ENCODE results near the gene GPR85. TPM values are rescaled to one million over a fixed set of nuclear protein-coding genes. Genes with fewer than 3 reads are reported as not detected.
A peak's percentile ranks its signal among the peaks of the same experiment; 100 is the strongest.
"Not testable (repeated sequence)": the region's sequence is repeated elsewhere in the genome, so short reads cannot be mapped to it uniquely, and the experiment has no call there.

The GPR85 gene
- total RNA-seq (2014; rRNA removed; shearing (Covaris generic)): 0.09 TPM in 1 of 2 replicates, not detected in the other
- polyA plus RNA-seq (2014; cell fraction: nucleus; rRNA removed): not detected in 2 replicates

GRCh38 chr7:113086431-113086888 lies at the start of gene GPR85:
Gene GPR85, minus strand, starts transcription at chr7:113086827. Its CDS starts 2,106 bp downstream, at chr7:113084721.
- DNase-seq (ENCODE audit: extremely low read depth, low read depth): no peak

- DNase-seq (ENCODE audit: extremely low read depth, low read depth): no peak
These were observed 47.4 kb upstream of the GPR85 start for GRCh38 chr7:113134025-113134424.

- DNase-seq (ENCODE audit: extremely low read depth, low read depth): no peak
These were observed 44.7 kb upstream of the GPR85 start for GRCh38 chr7:113131367-113131766.

- no peak for DNase-seq (ENCODE audit: extremely low read depth, low read depth)
These were observed 41.4 kb upstream of the GPR85 start for GRCh38 chr7:113128031-113128430.

- no peak for DNase-seq (ENCODE audit: extremely low read depth, low read depth)
These were observed 39.1 kb upstream of the GPR85 start for GRCh38 chr7:113125728-113126127.

GRCh38 chr7:113122744-113123143 lies 36.1 kb upstream of the GPR85 start:
- no peak for DNase-seq (ENCODE audit: extremely low read depth, low read depth)

GRCh38 chr7:113120647-113121046 lies 34.0 kb upstream of the GPR85 start:
- no peak for DNase-seq (ENCODE audit: extremely low read depth, low read depth)

GRCh38 chr7:113119429-113119828 lies 32.8 kb upstream of the GPR85 start:
- DNase-seq (ENCODE audit: extremely low read depth, low read depth): no peak

- peak; percentile 86 for DNase-seq (ENCODE audit: extremely low read depth, low read depth)
These were observed 31.7 kb upstream of the GPR85 start, which contains the start of gene SMIM30 for GRCh38 chr7:113118074-113118959. Gene SMIM30, minus strand, starts transcription at chr7:113118554. Its CDS starts 976 bp downstream, at chr7:113117578.

GRCh38 chr7:113117374-113117774 lies 30.7 kb upstream of the GPR85 start:
- not testable (repeated sequence) for DNase-seq (ENCODE audit: extremely low read depth, low read depth)

GRCh38 chr7:113113912-113114311 lies 27.3 kb upstream of the GPR85 start:
- DNase-seq (ENCODE audit: extremely low read depth, low read depth): no peak

GRCh38 chr7:113109718-113110117 lies 23.1 kb upstream of the GPR85 start:
- DNase-seq (ENCODE audit: extremely low read depth, low read depth): no peak

GRCh38 chr7:113100121-113100603 lies 13.5 kb upstream of the GPR85 start:
- DNase-seq (ENCODE audit: extremely low read depth, low read depth): no peak

GRCh38 chr7:113099284-113099919 lies 12.8 kb upstream of the GPR85 start:
- DNase-seq (ENCODE audit: extremely low read depth, low read depth): no peak

GRCh38 chr7:113094517-113095249 lies 8.1 kb upstream of the GPR85 start:
- no peak for DNase-seq (ENCODE audit: extremely low read depth, low read depth)

GRCh38 chr7:113093561-113093960 lies 6.9 kb upstream of the GPR85 start:
- no peak for DNase-seq (ENCODE audit: extremely low read depth, low read depth)

- DNase-seq (ENCODE audit: extremely low read depth, low read depth): no peak
These were observed 6.1 kb upstream of the GPR85 start for GRCh38 chr7:113092762-113093161.

GRCh38 chr7:113087071-113087998 lies 708 bp upstream of the GPR85 start:
- peak; percentile 64 for DNase-seq (ENCODE audit: extremely low read depth, low read depth)

GRCh38 chr7:113085781-113086390 lies 741 bp downstream of the GPR85 start:
- no peak for DNase-seq (ENCODE audit: extremely low read depth, low read depth)

Data from NCI-H460 (cell line).